ENCODE measurements around the gene VGLL2. TPM values are rescaled to one million over a fixed set of nuclear protein-coding genes. Genes with fewer than 3 reads are reported as not detected.

VGLL2 gene
- total and polyA plus RNA-seq, 2 donors (not counting 3 experiments of a cell fraction or from before 2014, with no cell fraction given), result not detected

- no peak overlapping the region for H3K9ac ChIP-seq (replicated peaks; ENCODE audit: extremely low read depth, insufficient read depth, low read length)
- no peak overlapping the region for H3K4me2 ChIP-seq (ENCODE audit: insufficient read depth, low read length)
- no peaks in the 10 kb centered on the region for H3K79me2 ChIP-seq (ENCODE audit: control insufficient read depth, insufficient read depth, low read length)
- intact Hi-C loops (cut with micrococcal nuclease) (no loop called here), dilution Hi-C loops (cut with MboI; ENCODE audit: extremely low pct_ligation_motif_present, low sequenced_read_pairs) (no loop called here)
- CTCF ChIA-PET, result no interaction called here
- no TSS peak for BruUV-seq (replicated peaks)
- POLR2A ChIA-PET, result no interaction called here
- no peaks in the 10 kb centered on the region for H3K9me3 ChIP-seq (replicated peaks; ENCODE audit: control insufficient read depth, insufficient read depth, low read length)
- no peak for TF ChIP-seq MYC (IDR thresholded peaks at IDR 0.05; ENCODE audit: low read depth, low read length)
- TF ChIP-seq POLR2AphosphoS5 (IDR thresholded peaks at IDR 0.05; ENCODE audit: insufficient read depth, low read depth, low read length), result no peak
- H3K27ac ChIP-seq (ENCODE audit: insufficient read depth, low read depth, low read length), result no peak overlapping the region
- no peak overlapping the region for H2AFZ ChIP-seq (ENCODE audit: low read depth, low read length)
- H3K36me3 ChIP-seq (ENCODE audit: control insufficient read depth in 2 of 2, extremely low read depth in 1 of 2, insufficient read depth in 2 of 2, low read length in 2 of 2), result no peaks in the 10 kb centered on the region
- no peaks in the 10 kb centered on the region for H3K27me3 ChIP-seq (ENCODE audit: control insufficient read depth in 2 of 2, insufficient read depth in 2 of 2, low read length in 2 of 2)
- DNase-seq (ENCODE audit: low read depth, low spot score), result no peak
- H3K9me1 ChIP-seq (replicated peaks; ENCODE audit: control insufficient read depth, extremely low read depth, insufficient read depth, low read length), result no peaks in the 10 kb centered on the region
- H4K20me1 ChIP-seq (replicated peaks; ENCODE audit: control insufficient read depth, extremely low read depth, insufficient read depth, low read length), result no peaks in the 10 kb centered on the region
- H3K4me3 ChIP-seq (replicated peaks in 1 of 3; ENCODE audit: insufficient read depth in 1 of 3, low read depth in 1 of 3, low read length in 3 of 3), result no peak overlapping the region
- no peaks in the 10 kb centered on the region for H3K4me1 ChIP-seq (ENCODE audit: control insufficient read depth, extremely low read depth, insufficient read depth, low read length)
- FAIRE-seq, result no peak
These were observed 44.3 kb downstream of the VGLL2 start for GRCh38 chr6:117309611-117310010.

- POLR2A ChIA-PET, result no interaction called here
- BruUV-seq (replicated peaks), result no TSS peak
- Histone ChIP-seq H3K4me2 (ENCODE audit: insufficient read depth, low read length) (no peak overlapping the region), H3K9ac (replicated peaks; ENCODE audit: extremely low read depth, insufficient read depth, low read length) (no peak overlapping the region), H3K9me1 (replicated peaks; ENCODE audit: control insufficient read depth, extremely low read depth, insufficient read depth, low read length) (no peaks in the 10 kb centered on the region), H3K79me2 (ENCODE audit: control insufficient read depth, insufficient read depth, low read length) (no peaks in the 10 kb centered on the region), H3K27me3 (ENCODE audit: control insufficient read depth in 2 of 2, insufficient read depth in 2 of 2, low read length in 2 of 2) (no peaks in the 10 kb centered on the region), H2AFZ (ENCODE audit: low read depth, low read length) (no peak overlapping the region), H3K4me3 (replicated peaks in 1 of 3; ENCODE audit: insufficient read depth in 1 of 3, low read depth in 1 of 3, low read length in 3 of 3) (no peak overlapping the region), H3K4me1 (ENCODE audit: control insufficient read depth, extremely low read depth, insufficient read depth, low read length) (no peaks in the 10 kb centered on the region), H4K20me1 (replicated peaks; ENCODE audit: control insufficient read depth, extremely low read depth, insufficient read depth, low read length) (no peaks in the 10 kb centered on the region), H3K27ac (ENCODE audit: insufficient read depth, low read depth, low read length) (no peak overlapping the region), H3K9me3 (replicated peaks; ENCODE audit: control insufficient read depth, insufficient read depth, low read length) (no peaks in the 10 kb centered on the region), H3K36me3 (ENCODE audit: control insufficient read depth in 2 of 2, extremely low read depth in 1 of 2, insufficient read depth in 2 of 2, low read length in 2 of 2) (no peaks in the 10 kb centered on the region)
- no peak for TF ChIP-seq GATA2 (IDR thresholded peaks at IDR 0.05; ENCODE audit: insufficient read depth, insufficient read length, low read depth, low read length)
- no peak for TF ChIP-seq CTCF (IDR thresholded peaks at IDR 0.05; ENCODE audit: extremely low read depth in 1 of 2, insufficient read depth in 1 of 2, low read depth in 1 of 2, low read length in 2 of 2)
- no peak for TF ChIP-seq MAX (IDR thresholded peaks at IDR 0.05; ENCODE audit: insufficient read depth, insufficient read length)
- no peak for TF ChIP-seq EZH2 (IDR thresholded peaks at IDR 0.05; ENCODE audit: borderline replicate concordance, low read depth, low read length, severe bottlenecking)
- TF ChIP-seq POLR2A (IDR thresholded peaks at IDR 0.05; ENCODE audit: low read depth, low read length), result no peak
- no peak for TF ChIP-seq MYC (IDR thresholded peaks at IDR 0.05; ENCODE audit: low read depth, low read length)
- TF ChIP-seq POLR2AphosphoS5 (IDR thresholded peaks at IDR 0.05; ENCODE audit: insufficient read depth, low read depth, low read length), result no peak
- no peak for TF ChIP-seq JUN (IDR thresholded peaks at IDR 0.05; ENCODE audit: borderline replicate concordance, insufficient read depth, insufficient read length, low read depth)
- CTCF ChIA-PET, result interaction anchor here (1.0 to 1.2 kb wide), 2 partner anchors 8 to 12 kb away, joined by 3 read pairs; no protein-coding TSS in a partner anchor
- FAIRE-seq, result no peak
- dilution Hi-C loops (cut with MboI; ENCODE audit: extremely low pct_ligation_motif_present, low sequenced_read_pairs), result no loop called here
- intact Hi-C loops (cut with micrococcal nuclease), result no loop called here
- DNase-seq (ENCODE audit: low read depth, low spot score), result no peak
These were observed 46.0 kb downstream of the VGLL2 start for GRCh38 chr6:117311310-117311709.
